ENCODE results near the gene VPS52.

VPS52 gene

DNA sequence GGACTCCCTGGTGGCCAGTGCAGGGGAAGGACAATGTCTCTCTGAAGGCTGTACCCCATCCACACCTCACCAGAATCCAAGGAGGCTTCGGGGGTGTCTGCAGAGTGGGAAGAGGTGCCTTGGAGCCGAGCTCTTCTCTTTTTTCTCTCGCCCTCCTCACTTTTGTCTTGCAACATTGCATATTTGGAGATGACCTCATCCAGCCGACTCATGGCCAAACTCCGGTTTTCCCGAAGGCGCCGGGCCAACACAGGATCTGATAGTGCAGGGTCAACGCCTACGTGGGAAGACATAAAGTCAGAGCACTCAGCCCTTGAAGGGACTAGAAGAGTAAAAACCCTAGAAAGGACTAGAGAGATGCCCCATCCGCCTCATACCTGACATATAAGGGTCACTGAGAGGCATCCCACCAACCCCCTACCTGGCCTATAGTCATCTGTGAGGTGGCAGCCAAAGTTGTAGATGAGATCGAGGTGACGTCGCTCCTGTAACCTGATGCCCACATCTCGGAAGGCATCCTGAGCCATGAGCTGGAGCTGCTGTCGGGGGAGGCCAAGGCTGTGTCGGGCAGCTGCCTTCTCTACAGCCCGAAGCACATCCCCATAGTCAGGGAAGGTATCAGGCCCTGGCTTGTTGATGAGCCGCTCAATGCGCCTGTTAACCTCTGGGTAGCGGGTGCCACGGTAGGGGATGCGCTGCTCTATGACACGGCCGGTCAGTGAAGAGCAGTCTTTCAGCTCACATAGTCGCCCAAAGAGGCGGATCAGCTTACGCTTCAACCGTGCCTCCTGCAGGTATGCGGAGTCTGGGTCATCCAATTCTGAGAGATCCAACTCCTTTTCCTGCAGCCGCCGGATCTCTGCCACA lies 48.9 kb upstream of the VPS52 start (continued):
- no peak for TF ChIP-seq ZNF292 (tag by site-specific recombination; IDR thresholded peaks at IDR 0.05; ENCODE audit: borderline replicate concordance, low read depth)
- peak; percentile 64 for TF ChIP-seq ZFP37 (tag by site-specific recombination; IDR thresholded peaks at IDR 0.05)
- TF ChIP-seq, protein P1, sequence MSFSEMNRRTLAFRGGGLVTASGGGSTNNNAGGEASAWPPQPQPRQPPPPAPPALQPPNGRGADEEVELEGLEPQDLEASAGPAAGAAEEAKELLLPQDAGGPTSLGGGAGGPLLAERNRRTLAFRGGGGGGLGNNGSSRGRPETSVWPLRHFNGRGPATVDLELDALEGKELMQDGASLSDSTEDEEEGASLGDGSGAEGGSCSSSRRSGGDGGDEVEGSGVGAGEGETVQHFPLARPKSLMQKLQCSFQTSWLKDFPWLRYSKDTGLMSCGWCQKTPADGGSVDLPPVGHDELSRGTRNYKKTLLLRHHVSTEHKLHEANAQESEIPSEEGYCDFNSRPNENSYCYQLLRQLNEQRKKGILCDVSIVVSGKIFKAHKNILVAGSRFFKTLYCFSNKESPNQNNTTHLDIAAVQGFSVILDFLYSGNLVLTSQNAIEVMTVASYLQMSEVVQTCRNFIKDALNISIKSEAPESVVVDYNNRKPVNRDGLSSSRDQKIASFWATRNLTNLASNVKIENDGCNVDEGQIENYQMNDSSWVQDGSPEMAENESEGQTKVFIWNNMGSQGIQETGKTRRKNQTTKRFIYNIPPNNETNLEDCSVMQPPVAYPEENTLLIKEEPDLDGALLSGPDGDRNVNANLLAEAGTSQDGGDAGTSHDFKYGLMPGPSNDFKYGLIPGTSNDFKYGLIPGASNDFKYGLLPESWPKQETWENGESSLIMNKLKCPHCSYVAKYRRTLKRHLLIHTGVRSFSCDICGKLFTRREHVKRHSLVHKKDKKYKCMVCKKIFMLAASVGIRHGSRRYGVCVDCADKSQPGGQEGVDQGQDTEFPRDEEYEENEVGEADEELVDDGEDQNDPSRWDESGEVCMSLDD (tag by site-specific recombination; IDR thresholded peaks at IDR 0.05) = peak; percentile 33; the same call in 1 of the 2 replicates
- peak; percentile 92 for TF ChIP-seq ZBTB21 (tag by site-specific recombination; IDR thresholded peaks at IDR 0.05)
- peak; percentile 95 for TF ChIP-seq ZNF600 (tag by site-specific recombination; IDR thresholded peaks at IDR 0.05)
- no peak for TF ChIP-seq ZNF175 (tag by site-specific recombination; IDR thresholded peaks at IDR 0.05)
- no peak for TF ChIP-seq SALL2 (tag by site-specific recombination; IDR thresholded peaks at IDR 0.05; ENCODE audit: borderline replicate concordance)
- TF ChIP-seq MZF1 (tag by site-specific recombination; IDR thresholded peaks at IDR 0.05; ENCODE audit: borderline replicate concordance) = peak; percentile 17; the same call in 1 of the 2 replicates
- TF ChIP-seq ZNF670 (tag by site-specific recombination; IDR thresholded peaks at IDR 0.05; ENCODE audit: low read depth) = no peak
- peak; percentile 64 for TF ChIP-seq GLIS1 (tag by site-specific recombination; IDR thresholded peaks at IDR 0.05)
- TF ChIP-seq REPIN1 (tag by site-specific recombination; IDR thresholded peaks at IDR 0.05; ENCODE audit: low read depth) = 0 out of 2 replicates have a peak, but pooled peaks have one; percentile 78
- TF ChIP-seq, protein P2, sequence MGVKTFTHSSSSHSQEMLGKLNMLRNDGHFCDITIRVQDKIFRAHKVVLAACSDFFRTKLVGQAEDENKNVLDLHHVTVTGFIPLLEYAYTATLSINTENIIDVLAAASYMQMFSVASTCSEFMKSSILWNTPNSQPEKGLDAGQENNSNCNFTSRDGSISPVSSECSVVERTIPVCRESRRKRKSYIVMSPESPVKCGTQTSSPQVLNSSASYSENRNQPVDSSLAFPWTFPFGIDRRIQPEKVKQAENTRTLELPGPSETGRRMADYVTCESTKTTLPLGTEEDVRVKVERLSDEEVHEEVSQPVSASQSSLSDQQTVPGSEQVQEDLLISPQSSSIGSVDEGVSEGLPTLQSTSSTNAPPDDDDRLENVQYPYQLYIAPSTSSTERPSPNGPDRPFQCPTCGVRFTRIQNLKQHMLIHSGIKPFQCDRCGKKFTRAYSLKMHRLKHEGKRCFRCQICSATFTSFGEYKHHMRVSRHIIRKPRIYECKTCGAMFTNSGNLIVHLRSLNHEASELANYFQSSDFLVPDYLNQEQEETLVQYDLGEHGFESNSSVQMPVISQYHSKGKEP (tag by site-specific recombination; IDR thresholded peaks at IDR 0.05) = peak; percentile 35; the same call in 1 of the 2 replicates
- TF ChIP-seq ZNF768 (tag by site-specific recombination; IDR thresholded peaks at IDR 0.05) = no peak
- peak; percentile 70 for TF ChIP-seq ZNF394 (tag by site-specific recombination; IDR thresholded peaks at IDR 0.05; ENCODE audit: borderline replicate concordance)
- TF ChIP-seq, protein P3, sequence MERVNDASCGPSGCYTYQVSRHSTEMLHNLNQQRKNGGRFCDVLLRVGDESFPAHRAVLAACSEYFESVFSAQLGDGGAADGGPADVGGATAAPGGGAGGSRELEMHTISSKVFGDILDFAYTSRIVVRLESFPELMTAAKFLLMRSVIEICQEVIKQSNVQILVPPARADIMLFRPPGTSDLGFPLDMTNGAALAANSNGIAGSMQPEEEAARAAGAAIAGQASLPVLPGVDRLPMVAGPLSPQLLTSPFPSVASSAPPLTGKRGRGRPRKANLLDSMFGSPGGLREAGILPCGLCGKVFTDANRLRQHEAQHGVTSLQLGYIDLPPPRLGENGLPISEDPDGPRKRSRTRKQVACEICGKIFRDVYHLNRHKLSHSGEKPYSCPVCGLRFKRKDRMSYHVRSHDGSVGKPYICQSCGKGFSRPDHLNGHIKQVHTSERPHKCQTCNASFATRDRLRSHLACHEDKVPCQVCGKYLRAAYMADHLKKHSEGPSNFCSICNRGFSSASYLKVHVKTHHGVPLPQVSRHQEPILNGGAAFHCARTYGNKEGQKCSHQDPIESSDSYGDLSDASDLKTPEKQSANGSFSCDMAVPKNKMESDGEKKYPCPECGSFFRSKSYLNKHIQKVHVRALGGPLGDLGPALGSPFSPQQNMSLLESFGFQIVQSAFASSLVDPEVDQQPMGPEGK (tag by site-specific recombination; IDR thresholded peaks at IDR 0.05) = peak; percentile 76
- TF ChIP-seq EGR2 (tag by site-specific recombination; IDR thresholded peaks at IDR 0.05; ENCODE audit: low read depth) = 0 out of 2 replicates have a peak, but pooled peaks have one; percentile 33
- TF ChIP-seq ZNF623 (tag by site-specific recombination; IDR thresholded peaks at IDR 0.05) = 0 out of 2 replicates have a peak, but pooled peaks have one; percentile 30
- peak; percentile 31; the same call in 1 of the 2 replicates for TF ChIP-seq WT1 (tag by site-specific recombination; IDR thresholded peaks at IDR 0.05)
- TF ChIP-seq, protein P4, sequence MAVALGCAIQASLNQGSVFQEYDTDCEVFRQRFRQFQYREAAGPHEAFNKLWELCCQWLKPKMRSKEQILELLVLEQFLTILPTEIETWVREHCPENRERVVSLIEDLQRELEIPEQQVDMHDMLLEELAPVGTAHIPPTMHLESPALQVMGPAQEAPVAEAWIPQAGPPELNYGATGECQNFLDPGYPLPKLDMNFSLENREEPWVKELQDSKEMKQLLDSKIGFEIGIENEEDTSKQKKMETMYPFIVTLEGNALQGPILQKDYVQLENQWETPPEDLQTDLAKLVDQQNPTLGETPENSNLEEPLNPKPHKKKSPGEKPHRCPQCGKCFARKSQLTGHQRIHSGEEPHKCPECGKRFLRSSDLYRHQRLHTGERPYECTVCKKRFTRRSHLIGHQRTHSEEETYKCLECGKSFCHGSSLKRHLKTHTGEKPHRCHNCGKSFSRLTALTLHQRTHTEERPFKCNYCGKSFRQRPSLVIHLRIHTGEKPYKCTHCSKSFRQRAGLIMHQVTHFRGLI (tag by site-specific recombination; IDR thresholded peaks at IDR 0.05) = peak; percentile 24; the same call in 1 of the 2 replicates
- TF ChIP-seq ZBTB20 (tag by site-specific recombination; IDR thresholded peaks at IDR 0.05) = peak; percentile 64
- TF ChIP-seq SP3 (tag by site-specific recombination; IDR thresholded peaks at IDR 0.05) = peak; percentile 40
